ENCODE results near the gene CCDC86. TPM values are rescaled to one million over a fixed set of nuclear protein-coding genes. Genes with fewer than 3 reads are reported as not detected.

The CCDC86 gene
- total and polyA plus RNA-seq, 3 donors from 2014 or later = 60.7 to 134 (median 64.7) TPM

GRCh38 chr11:60835534-60835846, 6.4 kb upstream of the CCDC86 start:
- Histone ChIP-seq H3K27me3 (no peaks in the 10 kb centered on the region), H3K4me3 (no peak overlapping the region), H3K27ac (no peak overlapping the region), H3K9me3 (no peaks in the 10 kb centered on the region), H3K4me1 (peaks cover 9% of the 10 kb centered on the region), H3K36me3 (ENCODE audit: low read depth, missing control alignments) (no peaks in the 10 kb centered on the region)
- 74 to 90% methylated on average over 3 of the region's 3 CpGs for WGBS, 2 donors
- DNase-seq = no peak
- TF ChIP-seq POLR2A (IDR thresholded peaks at IDR 0.05) (no peak), CTCF (IDR thresholded peaks at IDR 0.05) (no peak)
- intact Hi-C loops (cut with DNase I; ENCODE audit: low total_unique reads) = loop anchor here (5.0 kb wide), 1 partner anchor 62 kb away; no protein-coding TSS in a partner anchor

GRCh38 chr11:60836866-60837515, 4.9 kb upstream of the CCDC86 start:
- H3K27ac ChIP-seq = no peak overlapping the region
- TF ChIP-seq CTCF (IDR thresholded peaks at IDR 0.05) (no peak), POLR2A (IDR thresholded peaks at IDR 0.05) (no peak)
- DNase-seq = no peak
- WGBS, 2 donors = 83 to 84% methylated on average over 8 to 9 of the region's 9 CpGs
- peaks cover 14% of the 10 kb centered on the region for H3K4me1 ChIP-seq
- intact Hi-C loops (cut with DNase I; ENCODE audit: low total_unique reads) = loop anchor here (5.0 kb wide), 1 partner anchor 60 kb away; no protein-coding TSS in a partner anchor
- no peak overlapping the region for H3K4me3 ChIP-seq
- H3K27me3 ChIP-seq = no peaks in the 10 kb centered on the region
- no peaks in the 10 kb centered on the region for H3K36me3 ChIP-seq (ENCODE audit: low read depth, missing control alignments)
- no peaks in the 10 kb centered on the region for H3K9me3 ChIP-seq

- DNase-seq = no peak
- no peak overlapping the region for H3K4me3 ChIP-seq
- peaks cover 20% of the 10 kb centered on the region for H3K4me1 ChIP-seq
- intact Hi-C loops (cut with DNase I; ENCODE audit: low total_unique reads) = loop anchor here (5.0 kb wide), 1 partner anchor 59 kb away; no protein-coding TSS in a partner anchor
- no peak overlapping the region for H3K27ac ChIP-seq
- TF ChIP-seq CTCF (IDR thresholded peaks at IDR 0.05) (no peak), POLR2A (IDR thresholded peaks at IDR 0.05) (no peak)
- no peaks in the 10 kb centered on the region for H3K36me3 ChIP-seq (ENCODE audit: low read depth, missing control alignments)
- no peaks in the 10 kb centered on the region for H3K9me3 ChIP-seq
- no peaks in the 10 kb centered on the region for H3K27me3 ChIP-seq
- 78 to 81% methylated on average over 7 of the region's 7 CpGs for WGBS, 2 donors
Observed at GRCh38 chr11:60838132-60838531, 3.8 kb upstream of the CCDC86 start.

- Histone ChIP-seq H3K9me3 (no peaks in the 10 kb centered on the region), H3K4me3 (no peak overlapping the region), H3K36me3 (ENCODE audit: low read depth, missing control alignments) (no peaks in the 10 kb centered on the region), H3K27me3 (no peaks in the 10 kb centered on the region), H3K27ac (peak overlapping the region; percentile 19 to 84), H3K4me1 (peaks cover 32% of the 10 kb centered on the region)
- intact Hi-C loops (cut with DNase I; ENCODE audit: low total_unique reads) = no loop called here
- no peak for TF ChIP-seq POLR2A (IDR thresholded peaks at IDR 0.05)
- no peak for TF ChIP-seq CTCF (IDR thresholded peaks at IDR 0.05)
- DNase-seq = peak; percentile 73
- WGBS, 2 donors = 30 to 41% methylated on average over 14 of the region's 14 CpGs
Observed at GRCh38 chr11:60840470-60841430, 1.2 kb upstream of the CCDC86 start.
